NCI-H146 (cell line): ENCODE data around the gene COIL.

Source experiments
- DNase-seq: peaks from one replicate; lab custom pipeline; 2025; lab: John Stamatoyannopoulos, UW

The COIL gene

GRCh38 chr17:56934280-56934679 is 26.6 kb downstream of the COIL start:
- no peak for DNase-seq

DNA sequence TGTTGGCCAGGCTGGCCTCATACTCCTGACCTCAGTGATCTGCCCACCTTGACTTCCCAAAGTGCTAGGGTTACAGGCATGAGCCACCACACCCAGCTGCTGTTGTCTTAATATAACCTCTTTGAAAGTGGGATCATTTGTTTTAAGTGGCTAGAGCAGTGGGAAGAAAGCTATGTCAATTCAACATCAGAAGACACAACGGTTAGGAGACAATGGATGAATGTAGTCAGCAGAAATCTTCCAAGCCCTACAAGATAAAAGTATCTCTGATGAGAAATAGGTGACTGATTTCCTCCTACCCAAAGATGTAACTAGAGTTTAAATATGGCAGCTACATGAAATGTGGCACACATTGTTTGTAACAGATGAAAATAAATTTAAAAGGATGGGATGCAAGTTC is 27.0 kb downstream of the COIL start:
- no peak for DNase-seq

DNA sequence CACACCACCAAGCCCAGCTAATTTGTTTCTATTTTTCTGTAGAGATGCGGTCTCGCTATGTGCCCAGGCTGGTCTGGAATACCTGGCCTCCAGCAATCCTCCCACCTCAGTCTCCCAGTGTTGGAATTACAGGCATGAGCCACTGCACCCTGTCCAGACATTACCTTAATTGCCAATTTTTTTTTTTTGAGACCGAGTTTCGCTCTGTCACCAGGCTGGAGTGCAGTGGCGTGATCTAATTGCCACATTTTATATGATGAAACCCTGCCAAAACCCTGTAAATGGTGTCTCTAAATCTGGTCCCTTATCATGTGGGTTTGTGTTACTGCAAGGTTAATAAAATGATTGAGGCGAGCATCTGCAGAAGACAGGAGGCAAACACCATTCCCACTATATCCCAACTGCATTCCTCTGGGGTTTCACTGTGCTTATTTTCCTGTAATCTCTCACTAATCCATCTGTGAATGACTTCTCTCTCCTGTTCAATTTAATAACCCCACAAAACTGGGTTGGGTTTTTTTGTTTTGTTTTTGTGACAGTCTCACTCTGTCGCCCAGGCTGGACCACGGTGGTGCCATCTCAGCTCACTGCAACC is 27.6 kb downstream of the COIL start:
- no peak for DNase-seq

- no peak for DNase-seq
These were observed 30.0 kb downstream of the COIL start for GRCh38 chr17:56930739-56931337.

DNA sequence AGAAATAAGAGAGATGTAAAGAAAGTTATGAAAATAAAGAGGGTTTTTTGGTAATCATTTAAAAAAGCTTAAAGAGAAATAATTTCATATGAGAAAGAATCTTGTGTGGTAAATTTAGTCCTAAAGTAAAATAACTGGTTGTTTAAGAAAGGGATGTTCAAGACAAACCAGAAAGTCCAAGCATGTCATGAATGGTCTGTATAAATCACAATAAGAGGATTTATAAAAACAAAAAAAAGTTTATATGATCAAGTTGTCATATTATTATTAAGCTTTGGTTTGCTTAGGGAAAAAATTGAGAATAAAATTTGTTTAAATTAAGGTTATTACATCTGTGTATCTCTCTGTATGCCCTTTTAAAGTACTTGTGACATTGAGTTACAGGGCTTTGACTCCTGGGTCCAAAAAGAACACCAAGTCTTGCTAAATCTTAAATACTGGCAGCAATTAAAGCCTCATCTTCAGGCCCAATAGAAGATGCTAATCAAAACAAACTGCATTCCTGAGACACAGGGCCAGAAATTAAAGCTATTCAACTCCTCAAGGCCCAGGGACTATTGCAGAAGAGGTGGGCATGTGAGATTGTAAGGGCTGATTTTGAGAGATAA is 31.4 kb downstream of the COIL start:
- no peak for DNase-seq

DNA sequence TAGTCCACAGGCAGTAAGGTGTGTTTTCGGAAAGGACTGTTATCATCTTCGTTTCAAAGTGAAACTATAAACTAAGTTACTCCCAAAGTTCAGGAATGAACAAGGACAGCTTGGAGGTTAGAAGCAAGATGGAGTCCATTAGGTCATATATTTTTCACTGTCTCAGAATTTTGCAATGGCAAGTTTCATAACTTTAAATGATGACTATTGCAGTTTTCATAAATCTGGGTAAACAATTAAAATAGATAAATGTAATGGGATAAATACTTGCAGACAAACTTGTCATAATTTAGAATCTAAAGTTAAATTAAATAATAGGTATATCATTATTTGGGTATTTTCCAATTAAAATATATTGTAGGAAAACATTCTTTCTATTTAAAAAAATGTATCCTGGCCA is 32.3 kb downstream of the COIL start:
- no peak for DNase-seq

- DNase-seq = no peak
These were observed 34.1 kb downstream of the COIL start for GRCh38 chr17:56926704-56927103.

DNA sequence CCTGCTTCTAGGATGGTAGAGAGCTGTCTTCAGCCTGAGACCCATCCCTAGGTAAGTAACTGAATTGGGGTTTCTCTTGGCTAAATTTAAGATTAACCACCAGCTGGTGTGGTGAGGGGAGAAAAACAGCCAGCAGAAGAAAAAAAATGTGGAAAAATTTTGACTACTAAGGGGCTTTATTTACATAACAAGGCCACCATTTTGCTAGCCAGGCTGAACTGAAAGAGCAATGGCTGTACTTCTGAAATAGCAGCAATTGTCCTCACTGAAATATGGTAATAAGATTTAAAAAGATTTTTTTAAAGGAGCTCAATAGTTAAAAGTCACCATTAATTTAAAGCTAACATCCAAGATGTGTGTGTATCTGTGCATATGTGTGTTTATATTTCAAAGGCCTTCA is 34.6 kb downstream of the COIL start:
- no peak for DNase-seq

DNA sequence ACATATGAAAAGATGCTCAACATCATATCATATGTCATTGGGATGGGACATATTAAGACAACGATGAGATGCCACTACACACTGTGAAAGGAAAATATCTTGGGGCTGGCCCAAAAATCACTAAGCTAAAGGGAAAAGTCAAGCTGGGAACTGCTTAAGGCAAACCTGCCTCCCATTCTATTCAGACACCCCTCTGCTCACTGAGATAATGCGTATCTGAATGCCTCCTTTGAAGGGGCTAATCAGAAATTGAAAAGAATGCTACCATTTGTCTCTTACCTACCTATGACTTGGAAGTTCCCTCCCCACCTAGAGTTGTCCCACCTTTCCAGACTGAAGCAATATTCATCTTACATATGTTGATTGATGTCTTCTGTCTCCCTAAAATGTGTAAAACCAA is 35.8 kb downstream of the COIL start:
- DNase-seq = no peak

- no peak for DNase-seq
These were observed 41.1 kb downstream of the COIL start for GRCh38 chr17:56919717-56920116.

DNA sequence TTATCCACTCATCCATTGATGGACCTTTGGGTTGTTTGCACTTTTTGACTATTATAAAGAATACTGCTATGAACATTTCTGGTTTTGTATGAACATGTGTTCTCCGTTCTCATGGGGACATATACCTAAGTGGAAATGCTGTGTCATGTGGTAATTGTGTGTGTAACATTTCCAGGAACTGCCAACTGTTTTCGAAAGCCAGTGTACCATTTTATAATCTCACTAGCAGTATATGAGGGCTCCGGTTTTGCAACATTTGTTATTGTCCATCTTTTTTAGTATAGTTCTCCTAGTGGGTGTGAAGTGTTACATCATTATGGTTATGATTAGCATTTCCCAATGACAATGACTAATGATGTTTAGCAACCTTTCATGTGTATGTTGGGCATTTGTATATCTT is 41.9 kb downstream of the COIL start:
- no peak for DNase-seq

DNA sequence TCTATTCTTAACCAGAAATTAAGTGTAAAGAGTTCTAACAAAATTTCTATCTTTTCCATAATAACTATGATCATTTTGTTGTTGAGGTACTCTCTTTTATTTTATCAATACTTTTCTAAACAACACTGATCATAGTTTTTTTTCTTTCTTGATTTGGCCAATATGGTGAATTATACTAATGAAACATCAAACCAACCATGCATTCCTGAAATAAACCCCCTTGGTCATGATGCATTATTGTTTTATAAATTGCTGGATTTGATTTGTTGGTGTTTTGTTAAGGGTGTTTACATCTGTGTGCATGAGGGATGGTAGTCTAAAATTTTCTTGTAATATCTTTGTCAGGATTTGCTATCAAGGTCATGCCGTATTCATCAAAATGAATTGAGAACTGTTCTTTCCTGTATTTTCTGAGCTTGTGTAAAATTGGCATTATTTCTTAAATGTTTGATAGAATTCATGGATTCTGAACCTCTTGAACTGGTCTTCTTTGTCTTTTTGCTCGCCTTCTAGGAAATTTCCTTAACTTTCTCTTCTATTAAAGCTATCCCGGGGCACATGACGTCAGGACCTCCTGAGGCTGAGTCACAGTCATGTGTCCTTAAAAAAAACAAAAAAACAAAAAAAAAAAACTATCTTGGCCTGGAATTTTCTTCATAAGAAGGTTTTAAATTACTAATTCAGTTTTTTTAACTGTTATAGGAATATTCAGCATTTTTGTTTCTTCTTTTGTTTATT is 43.1 kb downstream of the COIL start:
- no peak for DNase-seq

- no peak for DNase-seq
These were observed 46.1 kb downstream of the COIL start for GRCh38 chr17:56914581-56915273.

DNA sequence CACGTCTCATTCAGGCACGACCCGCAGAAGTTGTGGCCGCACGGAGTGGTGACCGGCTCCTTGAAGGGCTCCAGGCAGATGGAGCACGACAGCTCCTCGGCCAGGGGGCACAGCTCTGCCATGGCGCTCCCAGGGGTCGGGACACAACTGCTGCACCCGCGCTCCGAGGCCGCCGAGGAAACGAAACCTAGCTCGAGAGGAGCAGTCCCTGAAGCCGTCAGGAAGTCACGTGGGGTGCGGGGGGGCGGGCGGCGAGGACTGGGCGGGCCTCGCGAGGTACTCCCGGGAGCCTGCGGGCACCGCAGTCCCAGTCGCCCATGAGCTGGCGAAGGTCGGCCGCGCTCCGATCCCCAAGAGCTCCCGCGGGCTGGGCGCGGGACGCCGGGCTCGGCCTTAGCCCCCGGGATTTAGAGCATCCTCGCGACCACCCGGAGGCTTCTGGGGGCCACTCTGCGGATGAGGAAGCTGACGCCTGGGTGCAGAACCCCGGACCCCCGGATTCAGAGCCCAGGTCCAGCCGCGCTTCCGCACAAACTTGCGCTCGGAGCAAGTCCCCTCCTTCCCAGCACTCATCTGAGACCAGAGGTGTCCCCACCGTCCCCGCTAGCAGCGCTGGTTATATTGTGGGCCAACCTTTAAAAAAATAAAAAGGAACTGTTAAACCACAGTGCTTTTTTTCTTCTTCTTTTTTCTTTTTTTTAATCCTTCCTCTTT is 46.8 kb downstream of the COIL start, which contains the start of gene TRIM25:
TRIM25 (minus strand) TSS at position 183 of the 714 bp plus-strand sequence; CDS start at position 122, 61 bp downstream.
- peak; percentile 89 for DNase-seq

- DNase-seq = peak; percentile 75
These were observed 47.4 kb downstream of the COIL start for GRCh38 chr17:56913353-56913866.

- DNase-seq = no peak
These were observed 47.9 kb downstream of the COIL start for GRCh38 chr17:56913000-56913311.

GRCh38 chr17:56912105-56912999 is 48.5 kb downstream of the COIL start:
- no peak for DNase-seq

- no peak for DNase-seq
These were observed 50.2 kb downstream of the COIL start for GRCh38 chr17:56910509-56911235.

GRCh38 chr17:56909742-56910508 is 50.9 kb downstream of the COIL start:
- no peak for DNase-seq
